ENCODE results near the gene HDLBP.
A peak's percentile ranks its signal among the peaks of the same experiment; 100 is the strongest.
"Not testable (repeated sequence)": the region's sequence is repeated elsewhere in the genome, so short reads cannot be mapped to it uniquely, and the experiment has no call there.

The HDLBP gene

DNA sequence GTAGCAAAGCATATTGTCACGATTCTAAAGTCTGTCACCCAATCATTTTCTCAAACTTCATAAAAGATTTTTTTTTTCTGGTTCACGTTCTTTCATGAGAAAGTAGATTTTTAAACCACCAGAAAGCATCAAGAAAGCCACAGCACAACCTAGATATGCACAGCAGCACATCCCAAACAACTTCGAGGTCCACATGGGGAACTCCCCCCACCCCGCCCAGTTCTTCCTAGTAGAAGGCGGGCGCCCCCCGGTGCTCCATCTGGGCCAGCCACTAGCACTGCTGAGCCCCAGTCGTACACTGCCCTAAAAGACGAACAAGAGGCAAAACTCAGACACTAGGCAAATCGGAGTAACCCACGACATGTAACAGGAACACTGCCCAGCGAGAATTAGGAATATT, 15.5 kb downstream of the HDLBP start:
- Mint-ChIP-seq H3K27me3 (no peaks in the 10 kb centered on the region), H3K36me3 (peaks cover 7% of the 10 kb centered on the region), H3K9me3 (no peaks in the 10 kb centered on the region), H3K27ac (peak overlapping the region; percentile 30), H3K4me1 (peaks cover 75% of the 10 kb centered on the region), H3K4me3 (peak overlapping the region; percentile 52)

DNA sequence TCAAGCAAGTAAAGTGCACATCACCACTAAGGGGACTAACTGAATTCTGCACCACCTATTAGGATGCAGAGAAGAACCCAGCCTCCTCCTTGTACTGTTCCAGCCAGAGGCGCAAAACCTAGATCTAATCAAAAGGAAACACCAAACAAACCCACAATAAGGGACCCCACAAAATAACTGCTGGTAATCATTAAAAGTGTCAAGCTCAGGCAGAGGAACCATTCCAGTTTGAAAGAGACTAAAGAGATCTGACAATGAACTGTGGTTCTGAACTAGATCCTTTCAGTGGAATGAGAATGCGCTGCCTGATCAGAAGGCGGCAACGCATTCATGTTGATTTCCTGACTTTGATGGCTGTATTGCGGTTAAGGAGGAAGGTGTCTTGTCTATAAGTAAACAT, 16.8 kb downstream of the HDLBP start:
- H3K4me3 Mint-ChIP-seq = peak overlapping the region; percentile 82
- H3K27ac Mint-ChIP-seq = peak overlapping the region; percentile 87
- no peaks in the 10 kb centered on the region for H3K27me3 Mint-ChIP-seq
- peaks cover 7% of the 10 kb centered on the region for H3K36me3 Mint-ChIP-seq
- peaks cover 72% of the 10 kb centered on the region for H3K4me1 Mint-ChIP-seq
- no peaks in the 10 kb centered on the region for H3K9me3 Mint-ChIP-seq

DNA sequence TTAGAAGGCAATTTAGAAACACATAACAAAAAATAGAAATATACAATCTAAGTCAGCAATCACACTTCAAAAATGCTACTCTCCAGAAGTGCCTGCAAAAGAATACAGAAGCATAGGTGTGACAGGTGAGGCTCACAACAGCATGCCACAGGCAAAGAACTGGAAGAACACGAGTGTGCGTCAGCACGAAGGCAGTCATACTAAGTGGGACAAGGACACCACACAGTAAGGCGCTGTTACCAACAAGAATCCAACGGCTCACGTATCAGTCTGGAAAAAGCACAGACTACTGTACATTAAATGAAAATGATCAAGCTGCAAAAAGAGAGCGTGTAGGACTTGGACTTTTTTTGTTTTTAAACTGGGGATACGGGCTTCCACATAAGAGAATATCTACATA, 18.7 kb downstream of the HDLBP start:
- peak overlapping the region; percentile 6 for H3K4me3 Mint-ChIP-seq
- H3K36me3 Mint-ChIP-seq = peaks cover 7% of the 10 kb centered on the region
- H3K27ac Mint-ChIP-seq = no peak overlapping the region
- peaks cover 73% of the 10 kb centered on the region for H3K4me1 Mint-ChIP-seq
- no peaks in the 10 kb centered on the region for H3K9me3 Mint-ChIP-seq
- no peaks in the 10 kb centered on the region for H3K27me3 Mint-ChIP-seq

DNA sequence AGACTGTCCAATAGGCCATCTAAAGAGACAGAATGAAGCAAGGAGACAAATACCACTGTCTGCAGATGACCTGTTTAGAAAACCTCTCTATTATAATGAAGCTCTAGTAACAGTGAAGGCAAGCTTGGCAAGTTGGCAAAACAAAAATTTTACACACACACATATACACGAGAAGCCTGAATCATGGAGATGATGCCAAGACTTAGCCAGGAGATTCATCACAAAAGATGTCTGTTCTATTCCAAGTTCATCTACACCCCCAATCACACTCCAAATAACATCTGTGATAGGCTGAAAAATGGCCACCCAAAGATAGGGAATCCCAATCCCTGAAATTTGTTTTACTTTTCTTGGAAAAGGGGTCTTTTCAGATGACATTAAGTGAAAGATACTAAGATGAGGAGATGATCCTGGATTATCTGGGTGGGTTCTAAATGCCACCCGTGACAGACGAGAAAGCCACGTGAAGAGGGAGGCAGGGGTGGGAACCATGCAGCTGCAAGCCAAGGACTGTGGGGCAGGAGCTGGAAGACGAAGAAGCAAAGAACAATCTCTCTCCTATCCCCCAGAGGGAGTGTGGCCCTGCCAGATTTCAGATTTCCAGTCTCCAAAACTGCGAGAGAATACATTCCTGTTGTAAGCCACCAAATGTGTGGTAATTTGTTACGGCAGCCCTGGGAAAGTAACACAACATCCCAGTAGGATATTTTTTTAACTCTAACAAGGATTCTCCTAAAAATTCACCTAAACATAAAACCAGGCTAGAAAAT, 20.0 kb downstream of the HDLBP start:
- Mint-ChIP-seq H3K36me3 (peaks cover 7% of the 10 kb centered on the region), H3K4me3 (no peak overlapping the region), H3K4me1 (peaks cover 83% of the 10 kb centered on the region), H3K27ac (no peak overlapping the region), H3K27me3 (no peaks in the 10 kb centered on the region), H3K9me3 (no peaks in the 10 kb centered on the region)

DNA sequence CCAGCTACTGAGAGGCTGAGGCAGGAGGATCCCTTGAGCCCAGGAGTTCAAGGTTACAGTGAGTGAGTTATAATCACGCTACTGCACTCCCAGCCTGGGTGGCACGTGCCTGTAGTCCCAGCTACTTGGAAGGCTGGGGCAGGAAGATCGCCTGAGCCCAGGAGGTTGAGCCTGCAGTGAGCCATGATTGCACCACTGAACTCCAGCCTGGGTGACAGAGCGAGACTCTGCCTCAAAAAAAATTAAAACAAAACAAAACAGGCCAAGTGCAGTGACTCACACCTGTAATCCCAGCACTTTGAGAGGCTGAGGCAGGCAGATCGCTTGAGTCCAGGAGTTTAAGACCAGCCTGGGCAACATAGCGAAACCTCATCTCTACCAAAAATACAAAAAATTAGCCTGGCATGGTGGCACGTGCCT, 22.1 kb downstream of the HDLBP start:
- not testable (repeated sequence) for H3K27ac Mint-ChIP-seq, H3K4me3 Mint-ChIP-seq, H3K9me3 Mint-ChIP-seq, H3K27me3 Mint-ChIP-seq, H3K36me3 Mint-ChIP-seq
- peaks cover 83% of the 10 kb centered on the region for H3K4me1 Mint-ChIP-seq

DNA sequence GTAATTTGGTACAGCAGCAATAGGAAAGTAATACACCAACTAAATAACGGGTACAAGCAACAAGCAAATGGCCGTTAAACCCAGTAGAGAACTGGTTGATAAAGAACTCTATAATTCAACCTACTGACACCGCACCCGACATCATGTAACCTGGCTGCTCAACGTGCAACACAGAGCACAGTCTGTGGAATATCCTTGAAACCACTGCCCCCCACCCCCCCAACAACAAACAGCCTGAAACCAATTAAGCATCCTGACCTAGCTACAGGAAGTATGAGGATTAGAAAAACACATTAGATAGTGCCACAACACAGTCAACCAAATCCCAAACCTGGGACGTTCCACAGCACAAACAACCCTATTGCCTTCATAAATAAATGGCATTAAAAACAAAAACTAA, 23.5 kb downstream of the HDLBP start:
- Mint-ChIP-seq H3K4me3 (no peak overlapping the region), H3K36me3 (peaks cover 7% of the 10 kb centered on the region), H3K4me1 (peaks cover 82% of the 10 kb centered on the region), H3K27ac (no peak overlapping the region), H3K9me3 (no peaks in the 10 kb centered on the region), H3K27me3 (no peaks in the 10 kb centered on the region)

DNA sequence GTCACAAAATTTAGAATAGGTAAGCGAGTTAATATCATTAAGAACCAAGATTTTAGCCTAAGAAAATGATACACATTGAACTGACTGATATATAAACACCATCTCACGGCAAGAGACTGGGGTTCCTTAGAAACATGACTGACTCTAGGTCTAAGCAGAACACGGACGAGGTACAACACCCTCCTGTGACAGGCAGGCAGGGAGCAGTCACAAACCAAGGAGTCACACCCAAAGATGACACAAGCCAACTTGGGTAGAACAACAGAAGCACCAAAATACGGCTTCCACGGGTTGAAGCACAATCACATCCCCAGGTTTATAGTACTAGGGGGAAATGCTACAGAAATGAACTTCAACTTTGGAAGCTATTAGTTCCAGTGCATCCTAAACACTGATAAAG, 24.3 kb downstream of the HDLBP start:
- H3K4me1 Mint-ChIP-seq = peaks cover 78% of the 10 kb centered on the region
- H3K4me3 Mint-ChIP-seq = no peak overlapping the region
- no peaks in the 10 kb centered on the region for H3K27me3 Mint-ChIP-seq
- peaks cover 4% of the 10 kb centered on the region for H3K36me3 Mint-ChIP-seq
- no peaks in the 10 kb centered on the region for H3K9me3 Mint-ChIP-seq
- H3K27ac Mint-ChIP-seq = no peak overlapping the region

DNA sequence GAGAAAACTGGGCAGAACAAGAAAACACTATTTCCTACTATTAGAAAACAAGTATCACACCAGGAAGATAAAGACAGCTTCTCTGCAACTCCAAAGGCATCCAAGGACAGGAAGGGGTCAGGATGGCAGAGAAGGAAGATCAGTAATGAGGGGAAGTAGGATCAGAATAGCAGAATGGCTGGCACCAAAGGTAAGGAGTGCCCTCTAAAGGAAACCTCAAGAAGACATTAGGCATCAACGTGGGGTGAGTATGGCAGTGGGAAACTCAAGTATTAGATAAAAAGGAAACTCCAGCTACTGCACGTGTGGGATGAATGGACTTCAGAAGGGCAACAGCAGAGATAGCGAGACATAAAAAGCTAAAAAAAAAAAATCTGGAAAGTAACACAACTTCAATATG, 25.9 kb downstream of the HDLBP start:
- Mint-ChIP-seq H3K9me3 (no peaks in the 10 kb centered on the region), H3K4me3 (no peak overlapping the region), H3K27me3 (no peaks in the 10 kb centered on the region), H3K4me1 (peaks cover 78% of the 10 kb centered on the region), H3K27ac (no peak overlapping the region), H3K36me3 (peaks cover 4% of the 10 kb centered on the region)

DNA sequence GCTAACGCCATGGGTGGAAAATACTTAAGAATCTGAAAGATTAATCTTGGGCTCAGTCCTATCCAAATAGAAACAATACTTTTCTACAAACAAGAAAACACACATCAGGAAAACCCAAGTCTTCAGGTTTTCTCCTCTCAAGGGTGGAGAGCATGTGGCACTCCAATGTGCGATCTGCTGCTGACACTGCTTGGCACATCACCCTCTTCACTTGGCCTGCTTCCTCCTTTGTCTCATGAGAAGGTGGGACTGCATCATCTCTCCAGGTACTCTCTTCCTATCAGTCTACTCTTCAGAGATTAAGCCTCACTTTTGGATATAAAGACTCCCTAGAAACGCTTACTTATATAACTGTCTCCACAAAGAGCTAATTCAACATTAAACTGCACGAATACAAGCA, 26.4 kb downstream of the HDLBP start:
- H3K36me3 Mint-ChIP-seq = peaks cover 4% of the 10 kb centered on the region
- peaks cover 79% of the 10 kb centered on the region for H3K4me1 Mint-ChIP-seq
- H3K27me3 Mint-ChIP-seq = no peaks in the 10 kb centered on the region
- no peaks in the 10 kb centered on the region for H3K9me3 Mint-ChIP-seq
- H3K4me3 Mint-ChIP-seq = no peak overlapping the region
- no peak overlapping the region for H3K27ac Mint-ChIP-seq

DNA sequence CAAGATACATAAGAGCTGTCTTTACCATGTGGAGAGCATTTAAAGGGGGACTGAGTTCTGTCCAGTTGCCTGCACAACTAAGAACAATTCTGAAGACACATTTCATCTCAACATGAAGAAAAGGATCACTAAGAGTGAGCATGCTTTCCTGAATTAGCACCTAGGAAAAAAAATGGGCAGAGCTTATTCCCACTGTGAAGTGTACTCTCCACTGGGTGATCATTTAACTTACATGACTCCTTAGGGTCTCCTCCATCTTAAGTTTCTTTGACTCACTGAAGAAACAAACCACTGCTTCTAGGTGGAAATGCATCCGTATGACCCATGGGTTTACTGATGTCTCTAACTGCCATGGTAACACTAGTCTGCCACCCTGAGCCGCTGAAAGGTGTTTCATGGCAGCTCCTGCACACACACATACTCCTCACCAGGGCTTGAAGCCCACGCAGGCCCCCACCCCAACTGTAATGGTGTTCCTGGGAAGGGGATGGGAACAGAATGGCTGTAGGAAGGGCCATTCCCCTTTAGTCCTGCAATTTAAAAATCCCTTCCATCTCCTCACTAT, 27.1 kb downstream of the HDLBP start:
- H3K4me1 Mint-ChIP-seq = peaks cover 79% of the 10 kb centered on the region
- H3K4me3 Mint-ChIP-seq = no peak overlapping the region
- no peaks in the 10 kb centered on the region for H3K27me3 Mint-ChIP-seq
- H3K27ac Mint-ChIP-seq = no peak overlapping the region
- peaks cover 4% of the 10 kb centered on the region for H3K36me3 Mint-ChIP-seq
- H3K9me3 Mint-ChIP-seq = no peaks in the 10 kb centered on the region

DNA sequence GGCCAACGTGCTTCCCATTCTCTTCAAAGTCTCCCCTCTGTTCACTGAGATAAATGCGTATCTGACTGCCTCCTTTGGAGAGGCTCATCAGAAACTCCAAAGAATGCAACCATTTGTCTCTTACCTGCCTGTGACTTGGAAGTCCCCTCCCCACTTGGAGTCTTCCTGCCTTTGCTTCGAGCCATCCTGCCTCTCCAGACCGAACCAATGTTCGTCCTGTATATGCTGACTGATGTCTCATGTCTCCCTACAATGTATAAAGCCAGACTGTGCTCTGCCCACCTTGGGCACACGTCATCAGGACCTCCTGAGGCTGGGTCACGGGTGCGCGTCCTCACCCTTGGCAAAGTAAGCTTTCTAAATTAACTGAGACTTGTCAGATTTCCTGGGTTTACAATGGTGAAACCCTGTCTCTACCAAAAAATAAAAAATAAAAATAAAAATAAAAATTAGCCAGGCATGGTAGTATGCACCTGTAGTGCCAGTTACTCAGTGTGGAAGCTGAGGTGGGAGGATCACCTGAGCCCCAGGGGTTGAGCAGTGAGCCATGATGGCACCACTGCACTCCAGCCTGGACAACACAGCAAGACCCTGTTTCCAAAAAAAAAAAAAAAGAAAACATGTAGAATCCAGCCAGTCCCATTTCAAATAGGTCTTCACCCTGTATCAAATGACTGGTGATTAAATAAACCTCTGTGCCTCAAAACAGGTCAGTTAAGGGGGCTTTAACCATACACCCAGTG, 29.0 kb downstream of the HDLBP start:
- Mint-ChIP-seq H3K4me1 (peaks cover 78% of the 10 kb centered on the region), H3K27me3 (no peaks in the 10 kb centered on the region), H3K36me3 (peaks cover 4% of the 10 kb centered on the region), H3K27ac (no peak overlapping the region), H3K4me3 (no peak overlapping the region), H3K9me3 (no peaks in the 10 kb centered on the region)

DNA sequence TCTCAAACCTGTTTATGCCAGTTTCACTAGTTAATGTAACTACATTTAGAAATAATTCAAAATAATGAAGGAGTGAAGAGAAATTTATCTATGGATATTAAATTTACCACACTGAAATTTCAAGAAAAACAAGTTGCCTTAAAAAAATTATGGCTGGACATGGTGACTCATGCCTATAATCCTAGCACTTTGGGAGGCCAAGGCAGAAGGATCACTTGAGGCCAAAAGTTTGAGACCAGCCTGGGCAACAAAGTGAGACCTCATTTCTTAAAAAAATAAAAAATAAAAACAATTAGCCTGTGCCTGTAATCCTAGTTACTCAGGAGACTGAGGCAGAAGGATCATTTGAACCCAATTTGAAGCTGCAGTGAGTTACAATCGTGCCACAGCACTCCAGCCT, 29.9 kb downstream of the HDLBP start:
- Mint-ChIP-seq H3K4me3 (no peak overlapping the region), H3K27me3 (no peaks in the 10 kb centered on the region), H3K27ac (no peak overlapping the region), H3K9me3 (no peaks in the 10 kb centered on the region), H3K4me1 (peaks cover 72% of the 10 kb centered on the region), H3K36me3 (peaks cover 4% of the 10 kb centered on the region)

DNA sequence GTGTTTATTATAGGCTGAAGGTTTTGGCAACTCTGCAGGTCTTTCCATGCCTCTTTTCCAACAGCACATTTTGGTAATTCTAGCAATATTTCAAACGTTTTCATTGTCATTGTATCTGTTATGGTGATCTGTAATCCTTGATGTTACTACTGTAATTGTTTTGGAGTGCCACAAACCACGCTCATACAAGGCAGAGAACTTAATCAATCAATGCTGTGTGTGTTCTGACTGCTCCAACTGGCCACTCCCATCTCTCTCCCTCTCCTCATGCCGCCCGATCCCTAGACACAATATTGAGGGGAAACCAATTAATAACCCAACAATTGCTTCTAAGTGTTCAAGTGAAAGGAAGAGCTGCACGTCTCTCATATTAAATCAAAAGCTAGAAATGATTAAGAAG, 32.9 kb downstream of the HDLBP start:
- H3K4me3 Mint-ChIP-seq = no peak overlapping the region
- H3K9me3 Mint-ChIP-seq = no peaks in the 10 kb centered on the region
- H3K27me3 Mint-ChIP-seq = no peaks in the 10 kb centered on the region
- no peaks in the 10 kb centered on the region for H3K36me3 Mint-ChIP-seq
- H3K4me1 Mint-ChIP-seq = peaks cover 53% of the 10 kb centered on the region
- peak overlapping the region; percentile 43 for H3K27ac Mint-ChIP-seq

DNA sequence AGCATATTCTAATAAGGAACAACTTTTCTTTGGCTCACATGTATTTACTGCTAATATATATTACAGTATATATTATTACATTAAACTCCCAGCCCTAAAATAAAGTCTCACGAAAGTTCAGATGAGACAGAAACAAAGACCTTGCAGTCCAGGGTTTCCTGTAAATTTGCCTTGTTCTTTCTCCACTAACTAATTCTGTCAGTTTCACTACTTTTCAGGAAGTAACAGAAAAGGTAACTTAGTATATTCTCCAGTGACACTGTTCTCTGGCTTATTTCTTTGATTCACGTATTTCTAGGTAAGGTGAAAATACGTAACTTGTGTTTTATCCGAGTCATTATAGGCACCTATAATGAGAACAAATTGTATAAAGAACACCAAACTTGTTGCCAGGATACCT, 35.2 kb downstream of the HDLBP start:
- H3K4me3 Mint-ChIP-seq = no peak overlapping the region
- no peaks in the 10 kb centered on the region for H3K9me3 Mint-ChIP-seq
- no peak overlapping the region for H3K27ac Mint-ChIP-seq
- peaks cover 50% of the 10 kb centered on the region for H3K4me1 Mint-ChIP-seq
- peaks cover 4% of the 10 kb centered on the region for H3K36me3 Mint-ChIP-seq
- no peaks in the 10 kb centered on the region for H3K27me3 Mint-ChIP-seq

DNA sequence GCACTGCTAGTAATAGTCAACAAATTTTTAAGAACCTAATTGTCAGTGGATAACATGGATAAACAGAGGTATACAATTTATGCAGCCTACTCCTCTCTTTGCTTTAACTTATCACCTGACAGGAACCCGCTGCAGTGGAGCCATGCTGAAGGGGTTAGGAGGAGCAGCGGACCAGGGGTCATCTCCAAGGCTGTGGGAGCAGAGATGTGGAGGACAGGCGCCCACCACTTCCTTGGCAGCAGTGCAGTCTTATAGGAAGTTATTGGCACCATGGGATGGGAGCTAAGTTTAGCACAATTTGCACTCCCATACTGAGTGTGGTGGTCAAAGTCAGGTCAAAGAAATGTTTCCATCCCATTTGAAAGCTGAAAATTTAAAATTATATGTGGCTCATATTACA, 35.6 kb downstream of the HDLBP start:
- Mint-ChIP-seq H3K36me3 (peaks cover 6% of the 10 kb centered on the region), H3K9me3 (no peaks in the 10 kb centered on the region), H3K4me1 (peaks cover 48% of the 10 kb centered on the region), H3K4me3 (no peak overlapping the region), H3K27me3 (no peaks in the 10 kb centered on the region), H3K27ac (no peak overlapping the region)

DNA sequence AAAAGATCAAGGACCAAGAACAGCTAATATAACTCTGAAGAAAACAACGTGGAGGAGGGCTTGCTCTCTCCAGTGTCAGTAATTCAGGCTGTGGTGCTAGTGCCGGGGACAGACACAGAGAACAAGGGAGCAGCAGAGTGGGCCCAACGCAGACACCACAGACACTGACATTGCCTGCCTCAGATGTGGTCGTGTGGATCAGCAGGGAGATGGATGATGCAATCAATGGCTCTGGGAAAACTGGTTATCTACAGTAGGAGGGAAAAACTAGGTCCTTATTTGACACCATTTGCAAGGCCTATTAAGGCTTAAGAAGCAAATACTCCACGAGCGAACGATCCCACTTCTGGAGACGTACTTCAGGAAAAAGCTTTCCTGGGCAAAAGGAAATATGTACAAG, 36.1 kb downstream of the HDLBP start:
- Mint-ChIP-seq H3K4me1 (peaks cover 49% of the 10 kb centered on the region), H3K9me3 (no peaks in the 10 kb centered on the region), H3K27ac (no peak overlapping the region), H3K27me3 (no peaks in the 10 kb centered on the region), H3K4me3 (no peak overlapping the region), H3K36me3 (peaks cover 7% of the 10 kb centered on the region)

All from activated naive CD4-positive, alpha-beta T cell treated with anti-CD3 and anti-CD28 coated beads, Interleukin-2, amount 50 U/mL, for 24 hours (primary cell).